NCI-H510A (cell line): Measurements from ENCODE around the gene OSBP.

Experiments used
- DNase-seq: peaks from one replicate; lab custom pipeline; 2025; lab: John Stamatoyannopoulos, UW

OSBP gene

GRCh38 chr11:59607703-59608454 lies 7.7 kb downstream of the OSBP start:
- no peak for DNase-seq

- no peak for DNase-seq
Measured at GRCh38 chr11:59602432-59602831, 13.1 kb downstream of the OSBP start.

GRCh38 chr11:59601788-59602187 lies 13.8 kb downstream of the OSBP start:
- DNase-seq: no peak

- DNase-seq: no peak
Measured at GRCh38 chr11:59600636-59601035, 14.9 kb downstream of the OSBP start.

- DNase-seq: no peak
Measured at GRCh38 chr11:59600234-59600633, 15.3 kb downstream of the OSBP start.

- DNase-seq: no peak
Measured at GRCh38 chr11:59598961-59599360, 16.6 kb downstream of the OSBP start.

- no peak for DNase-seq
Measured at GRCh38 chr11:59584294-59584693, 31.3 kb downstream of the OSBP start.

GRCh38 chr11:59582006-59582405 lies 33.6 kb downstream of the OSBP start:
- DNase-seq: no peak

GRCh38 chr11:59578369-59578768 lies 37.2 kb downstream of the OSBP start:
- DNase-seq: no peak

GRCh38 chr11:59575505-59575904 lies 40.1 kb downstream of the OSBP start:
- DNase-seq: no peak

GRCh38 chr11:59574932-59575502 lies 40.6 kb downstream of the OSBP start:
- DNase-seq: no peak

- DNase-seq: no peak
Measured at GRCh38 chr11:59574467-59574866, 41.1 kb downstream of the OSBP start.

- DNase-seq: no peak
Measured at GRCh38 chr11:59573216-59573615, 42.4 kb downstream of the OSBP start.

GRCh38 chr11:59572091-59572490 lies 43.5 kb downstream of the OSBP start:
- DNase-seq: no peak

GRCh38 chr11:59562292-59562691 lies 53.3 kb downstream of the OSBP start:
- DNase-seq: no peak

GRCh38 chr11:59560702-59561473 lies 54.7 kb downstream of the OSBP start:
- DNase-seq: peak; percentile 78

GRCh38 chr11:59560290-59560701 lies 55.3 kb downstream of the OSBP start:
- DNase-seq: peak; percentile 39

GRCh38 chr11:59559886-59560285 lies 55.7 kb downstream of the OSBP start:
- no peak for DNase-seq

GRCh38 chr11:59558270-59558643 lies 57.3 kb downstream of the OSBP start:
- no peak for DNase-seq

GRCh38 chr11:59556917-59557348 lies 58.6 kb downstream of the OSBP start:
- peak; percentile 20 for DNase-seq

GRCh38 chr11:59556115-59556916 lies 59.3 kb downstream of the OSBP start:
- DNase-seq: peak; percentile 47

GRCh38 chr11:59555601-59556114 lies 59.9 kb downstream of the OSBP start:
- DNase-seq: no peak
